Measurements from ENCODE around the gene CSMD2. TPM values are rescaled to one million over a fixed set of nuclear protein-coding genes. Genes with fewer than 3 reads are reported as not detected.

CSMD2 gene
- total RNA-seq, 1 experiment from 2014 or later, result 2.8 TPM

DNA sequence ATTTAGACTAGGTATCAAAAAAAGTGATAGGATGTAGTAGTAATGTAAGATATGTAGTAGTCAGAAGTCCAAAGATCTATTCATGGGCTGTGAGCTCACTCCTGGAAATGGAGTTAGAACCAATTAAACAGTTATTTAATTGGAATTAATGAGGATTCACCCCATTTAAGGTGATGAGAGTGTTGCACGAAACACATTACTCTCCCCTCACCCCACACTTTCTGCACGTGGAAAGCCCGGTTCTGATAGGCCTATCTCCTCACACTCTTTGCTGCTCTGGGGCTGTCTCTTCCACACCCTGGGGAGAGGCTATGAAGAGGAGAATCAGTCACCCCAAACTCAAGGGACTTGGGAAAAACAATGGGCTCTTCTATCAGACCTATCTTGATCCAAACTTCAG lies 174.7 kb downstream of the CSMD2 start:
- intact Hi-C loops (cut with micrococcal nuclease; ENCODE audit: unreplicated experiment), result no loop called here
- H3K4me3 ChIP-seq (ENCODE audit: low read depth, low read length, poor library complexity, severe bottlenecking), result no peak overlapping the region
- no peaks in the 10 kb centered on the region for H3K9me3 ChIP-seq (ENCODE audit: low read depth, low read length, poor library complexity, severe bottlenecking)
- no peak for DNase-seq (ENCODE audit: low spot score)
- no peaks in the 10 kb centered on the region for H3K27me3 ChIP-seq (replicated peaks; ENCODE audit: insufficient read depth, low read depth, low read length, poor library complexity)
- H3K4me1 ChIP-seq (ENCODE audit: insufficient read depth, low read length, poor library complexity, severe bottlenecking), result no peaks in the 10 kb centered on the region
- no peak overlapping the region for H3K27ac ChIP-seq (ENCODE audit: low read depth, low read length, poor library complexity, severe bottlenecking)
- no peaks in the 10 kb centered on the region for H3K36me3 ChIP-seq (ENCODE audit: insufficient read depth, low read length, poor library complexity, severe bottlenecking)
- BruUV-seq (replicated peaks), result no TSS peak
- TF ChIP-seq EZH2 (IDR thresholded peaks at IDR 0.05; ENCODE audit: borderline replicate concordance, low read depth, low read length, poor library complexity, severe bottlenecking), result no peak
- TF ChIP-seq, protein P1, sequence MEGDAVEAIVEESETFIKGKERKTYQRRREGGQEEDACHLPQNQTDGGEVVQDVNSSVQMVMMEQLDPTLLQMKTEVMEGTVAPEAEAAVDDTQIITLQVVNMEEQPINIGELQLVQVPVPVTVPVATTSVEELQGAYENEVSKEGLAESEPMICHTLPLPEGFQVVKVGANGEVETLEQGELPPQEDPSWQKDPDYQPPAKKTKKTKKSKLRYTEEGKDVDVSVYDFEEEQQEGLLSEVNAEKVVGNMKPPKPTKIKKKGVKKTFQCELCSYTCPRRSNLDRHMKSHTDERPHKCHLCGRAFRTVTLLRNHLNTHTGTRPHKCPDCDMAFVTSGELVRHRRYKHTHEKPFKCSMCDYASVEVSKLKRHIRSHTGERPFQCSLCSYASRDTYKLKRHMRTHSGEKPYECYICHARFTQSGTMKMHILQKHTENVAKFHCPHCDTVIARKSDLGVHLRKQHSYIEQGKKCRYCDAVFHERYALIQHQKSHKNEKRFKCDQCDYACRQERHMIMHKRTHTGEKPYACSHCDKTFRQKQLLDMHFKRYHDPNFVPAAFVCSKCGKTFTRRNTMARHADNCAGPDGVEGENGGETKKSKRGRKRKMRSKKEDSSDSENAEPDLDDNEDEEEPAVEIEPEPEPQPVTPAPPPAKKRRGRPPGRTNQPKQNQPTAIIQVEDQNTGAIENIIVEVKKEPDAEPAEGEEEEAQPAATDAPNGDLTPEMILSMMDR (conservative IDR thresholded peaks at IDR 0.05; ENCODE audit: low read depth, low read length), result no peak
- CTCF ChIA-PET, result no interaction called here
- POLR2A ChIA-PET (ENCODE audit: low non-redundant PET), result no interaction called here

DNA sequence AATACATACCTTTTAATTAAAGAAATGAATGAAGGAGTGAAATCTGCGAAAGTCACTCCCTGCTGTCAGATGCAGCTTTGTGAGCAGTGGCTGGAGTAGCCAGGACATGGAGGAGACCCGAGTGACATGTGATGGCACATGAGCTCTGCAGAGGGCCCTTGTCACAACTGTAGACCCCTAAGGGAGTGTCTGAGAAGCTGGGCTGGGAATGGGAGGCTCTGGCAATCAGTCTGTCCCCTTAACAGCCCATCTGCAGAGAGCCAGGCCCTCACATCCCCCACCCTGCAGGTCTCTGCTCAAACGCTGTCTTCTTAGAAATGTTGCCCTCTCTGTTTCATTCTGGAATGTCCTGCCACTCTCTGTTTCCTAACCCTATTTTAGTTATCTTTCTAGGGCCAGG lies 176.9 kb downstream of the CSMD2 start:
- Histone ChIP-seq H3K4me3 (ENCODE audit: low read depth, low read length, poor library complexity, severe bottlenecking) (no peak overlapping the region), H3K27ac (ENCODE audit: low read depth, low read length, poor library complexity, severe bottlenecking) (no peak overlapping the region), H3K4me1 (ENCODE audit: insufficient read depth, low read length, poor library complexity, severe bottlenecking) (no peaks in the 10 kb centered on the region), H3K27me3 (replicated peaks; ENCODE audit: insufficient read depth, low read depth, low read length, poor library complexity) (no peaks in the 10 kb centered on the region), H3K9me3 (ENCODE audit: low read depth, low read length, poor library complexity, severe bottlenecking) (no peaks in the 10 kb centered on the region), H3K36me3 (ENCODE audit: insufficient read depth, low read length, poor library complexity, severe bottlenecking) (no peaks in the 10 kb centered on the region)
- intact Hi-C loops (cut with micrococcal nuclease; ENCODE audit: unreplicated experiment), result no loop called here
- BruUV-seq (replicated peaks), result no TSS peak
- TF ChIP-seq, protein P1 (conservative IDR thresholded peaks at IDR 0.05; ENCODE audit: low read depth, low read length), result no peak
- no peak for TF ChIP-seq EZH2 (IDR thresholded peaks at IDR 0.05; ENCODE audit: borderline replicate concordance, low read depth, low read length, poor library complexity, severe bottlenecking)
- ChIA-PET CTCF (no interaction called here), POLR2A (ENCODE audit: low non-redundant PET) (no interaction called here)
- no peak for DNase-seq (ENCODE audit: low spot score)

DNA sequence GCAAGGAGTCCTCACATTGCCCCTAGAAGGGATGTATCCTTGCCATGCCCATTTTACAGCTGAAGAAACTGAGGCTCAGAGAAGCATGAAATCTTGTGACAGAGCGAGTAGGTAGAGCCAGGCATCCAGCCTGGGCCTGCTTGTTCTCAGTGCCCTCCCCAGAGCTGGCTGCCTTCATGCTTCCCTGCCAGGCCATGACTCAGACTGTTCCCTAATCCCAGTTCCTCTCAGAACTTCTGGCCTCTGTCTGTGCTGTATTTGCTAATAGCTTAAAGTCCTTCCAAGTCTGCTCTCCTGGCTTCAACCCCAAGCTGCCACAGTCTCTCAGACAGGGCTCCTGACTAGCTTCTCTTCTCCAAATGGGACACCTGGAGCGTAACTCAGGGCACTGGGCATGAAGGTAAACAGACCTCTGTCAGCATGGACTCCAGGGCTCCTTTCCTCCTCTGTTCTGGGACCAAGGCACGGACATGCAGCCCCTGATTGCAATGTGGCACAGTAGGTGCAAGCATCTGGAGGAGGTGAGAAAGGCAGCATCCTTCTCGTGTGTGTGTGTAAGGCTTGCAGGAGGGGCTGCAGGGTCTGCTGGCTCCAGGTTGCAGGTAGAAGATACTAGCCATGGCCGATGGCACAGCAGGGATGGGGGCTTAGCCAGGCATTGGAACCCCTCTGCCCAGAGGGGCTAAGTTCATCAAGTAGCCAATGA lies 178.5 kb downstream of the CSMD2 start:
- TF ChIP-seq, protein P1 (conservative IDR thresholded peaks at IDR 0.05; ENCODE audit: low read depth, low read length), result no peak
- TF ChIP-seq EZH2 (IDR thresholded peaks at IDR 0.05; ENCODE audit: borderline replicate concordance, low read depth, low read length, poor library complexity, severe bottlenecking), result no peak
- POLR2A ChIA-PET (ENCODE audit: low non-redundant PET), result no interaction called here
- DNase-seq (ENCODE audit: low spot score), result no peak
- BruUV-seq (replicated peaks), result no TSS peak
- Histone ChIP-seq H3K9me3 (ENCODE audit: low read depth, low read length, poor library complexity, severe bottlenecking) (no peaks in the 10 kb centered on the region), H3K36me3 (ENCODE audit: insufficient read depth, low read length, poor library complexity, severe bottlenecking) (no peaks in the 10 kb centered on the region), H3K4me3 (ENCODE audit: low read depth, low read length, poor library complexity, severe bottlenecking) (no peak overlapping the region), H3K27ac (ENCODE audit: low read depth, low read length, poor library complexity, severe bottlenecking) (no peak overlapping the region), H3K4me1 (ENCODE audit: insufficient read depth, low read length, poor library complexity, severe bottlenecking) (no peaks in the 10 kb centered on the region), H3K27me3 (replicated peaks; ENCODE audit: insufficient read depth, low read depth, low read length, poor library complexity) (no peaks in the 10 kb centered on the region)
- CTCF ChIA-PET, result no interaction called here
- intact Hi-C loops (cut with micrococcal nuclease; ENCODE audit: unreplicated experiment), result no loop called here
